HepG2 (cell line): ENCODE data around the gene UNCX.

ENCODE experiments used
- CHD4 ChIP-seq: fragments of 200-600 bp; sonication (generic); IDR thresholded peaks from 2 replicates; pipeline ENCODE4 v1.7.0; 2017; ENCODE audit warnings: mild to moderate bottlenecking, low read length, borderline replicate concordance
- CREM ChIP-seq, 2 experiments: sonication (generic) in 1 of 2; formaldehyde crosslinking in 1 of 2; IDR thresholded peaks; 2 replicates each; pipeline versions ENCODE4 v1.4.0 to v1.6.1; 2016 to 2020; ENCODE audit warnings: antibody characterized with exemption in 1 of 2, mild to moderate bottlenecking in 1 of 2, missing genetic modification reagents in 1 of 2
- CTCF ChIP-seq: sonication (generic); formaldehyde crosslinking; IDR thresholded peaks from 2 replicates; pipeline ENCODE4 v1.5.0; 2020; ENCODE audit warnings: mild to moderate bottlenecking, missing genetic modification reagents, moderate library complexity
- KMT2A ChIP-seq: sonication (generic); formaldehyde crosslinking; IDR thresholded peaks from 2 replicates; pipeline ENCODE4 v1.4.0; 2020; ENCODE audit warnings: missing genetic modification reagents
- MXI1 ChIP-seq: IDR thresholded peaks from 3 replicates; pipeline ENCODE4 v1.6.1; 2012; ENCODE audit warnings: low read depth, low read length, inconsistent platforms, borderline replicate concordance
- POLR2A ChIP-seq, 2 experiments: IDR thresholded peaks; 2 replicates each; pipeline ENCODE4 v1.6.1; 2011; ENCODE audit warnings: low read depth in 2 of 2, low read length in 2 of 2, mild to moderate bottlenecking in 1 of 2, moderate library complexity in 1 of 2; ENCODE audit not compliant: insufficient read depth in 1 of 2
- SRF ChIP-seq: IDR thresholded peaks from 2 replicates; pipeline ENCODE4 v1.6.1; 2011; ENCODE audit warnings: mild to moderate bottlenecking, low read depth, low read length, moderate library complexity
- ZBTB4 ChIP-seq: sonication (generic); formaldehyde crosslinking; IDR thresholded peaks from 2 replicates; pipeline ENCODE4 v1.4.0; 2020; ENCODE audit warnings: missing genetic modification reagents, mild to moderate bottlenecking, borderline replicate concordance
- ZFX ChIP-seq: sonication (generic); formaldehyde crosslinking; IDR thresholded peaks from 2 replicates; pipeline ENCODE4 v1.4.0; 2020; ENCODE audit warnings: mild to moderate bottlenecking, low read depth, missing genetic modification reagents, moderate library complexity
- ZNF276 ChIP-seq: sonication (generic); formaldehyde crosslinking; IDR thresholded peaks from 2 replicates; pipeline ENCODE4 v1.4.0; 2020; ENCODE audit warnings: mild to moderate bottlenecking, low read depth, missing genetic modification reagents
- ZNF282 ChIP-seq: fragments of 450-650 bp; IDR thresholded peaks from 2 replicates; pipeline ENCODE4 v1.6.1; 2018; ENCODE audit not compliant: partially characterized antibody
- ZSCAN5A ChIP-seq: sonication (generic); formaldehyde crosslinking; IDR thresholded peaks from 2 replicates; pipeline ENCODE4 v1.8.0; 2022; ENCODE audit warnings: mild to moderate bottlenecking, missing genetic modification reagents, borderline replicate concordance

- TF ChIP-seq CTCF (CRISPR knock-in tag) (no peak), ZNF276 (no peak), MXI1 (no peak), ZFX (CRISPR knock-in tag) (no peak), ZSCAN5A (CRISPR knock-in tag) (no peak), POLR2A (IDR thresholded peaks at IDR 0.05; ENCODE audit: insufficient read depth in 1 of 2, low read depth in 2 of 2, low read length in 2 of 2) (no peak), KMT2A (no peak), SRF (no peak), CREM (IDR thresholded peaks at IDR 0.05) (no peak), CREM (CRISPR knock-in tag; IDR thresholded peaks at IDR 0.05) (no peak), ZNF282 (no peak), CHD4 (no peak), ZBTB4 (CRISPR knock-in tag) (no peak)
Measured at GRCh38 chr7:1246871-1247526, 14.3 kb downstream of the UNCX start.
